ENCODE results near the gene TRHDE.

DNA sequence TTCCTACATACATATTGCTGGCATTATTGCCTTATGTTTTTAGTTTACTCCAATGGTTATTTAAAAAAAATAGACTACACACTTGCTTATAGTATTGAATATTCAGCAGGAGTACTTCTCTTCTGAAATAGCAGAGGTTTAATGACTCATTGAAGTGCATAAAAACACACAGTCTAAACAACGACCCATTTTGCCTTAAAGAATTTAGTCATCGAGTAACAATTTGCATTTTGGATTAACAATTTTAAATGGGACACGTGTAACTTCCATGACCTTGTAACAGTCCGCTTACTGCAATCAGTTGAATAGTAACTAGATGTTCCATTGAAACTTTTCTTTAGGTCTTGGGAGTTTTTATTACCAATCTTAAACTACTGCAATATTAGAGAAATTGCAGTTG is 9.0 kb downstream of the TRHDE start:
- TF ChIP-seq CTCF (IDR thresholded peaks at IDR 0.05) (no peak), USF1 (CRISPR knock-in tag; IDR thresholded peaks at IDR 0.05) (no peak), RELA (CRISPR knock-in tag; IDR thresholded peaks at IDR 0.05; ENCODE audit: borderline replicate concordance) (no peak), JUN (CRISPR knock-in tag; IDR thresholded peaks at IDR 0.05) (no peak)
